Measurements from ENCODE around the gene AP3M1. TPM values are rescaled to one million over a fixed set of nuclear protein-coding genes. Genes with fewer than 3 reads are reported as not detected.

Gene AP3M1
- total RNA-seq, 1 donor from 2014 or later: 63.4 TPM

DNA sequence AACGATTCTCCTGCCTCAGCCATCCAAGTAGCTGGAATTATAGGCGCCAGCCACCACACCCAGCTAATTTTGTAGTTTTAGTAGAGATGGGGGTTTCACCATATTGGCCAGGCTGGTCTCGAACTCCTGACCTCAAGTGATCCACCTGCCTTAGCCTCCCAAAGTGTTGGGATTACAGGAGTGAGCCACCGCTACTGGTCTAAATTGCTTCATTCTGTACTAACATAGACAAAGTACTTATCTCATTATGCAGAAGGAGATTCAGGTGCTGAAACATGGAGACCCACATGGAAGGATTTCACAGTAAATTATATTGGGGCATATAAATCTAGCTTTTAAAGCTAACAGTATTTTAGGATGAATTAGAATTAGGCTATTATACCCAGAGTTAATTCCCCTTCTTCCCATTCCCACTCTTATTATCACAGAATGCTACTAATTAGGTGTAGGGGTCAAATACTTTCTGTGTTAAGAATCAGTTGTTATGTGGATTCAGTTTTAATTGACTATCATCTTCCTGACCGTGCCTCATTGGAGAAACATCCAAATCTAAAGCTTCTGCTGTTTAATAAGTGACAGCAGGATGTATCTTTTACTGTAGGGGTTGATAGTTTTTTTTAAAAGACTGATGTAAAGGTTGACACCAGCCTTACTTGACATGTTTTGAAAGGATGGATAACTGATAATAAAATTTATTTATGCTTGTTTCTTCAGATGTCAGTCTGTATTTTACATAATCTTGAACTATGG, 27.6 kb upstream of the AP3M1 start:
- H3K27me3 Mint-ChIP-seq (ENCODE audit: unreplicated experiment): peaks cover 2% of the 10 kb centered on the region
- no peak for DNase-seq
- no peaks in the 10 kb centered on the region for H3K9me3 Mint-ChIP-seq (ENCODE audit: unreplicated experiment)
- H3K4me3 Mint-ChIP-seq (ENCODE audit: unreplicated experiment): no peak overlapping the region
- TF ChIP-seq, protein P1, sequence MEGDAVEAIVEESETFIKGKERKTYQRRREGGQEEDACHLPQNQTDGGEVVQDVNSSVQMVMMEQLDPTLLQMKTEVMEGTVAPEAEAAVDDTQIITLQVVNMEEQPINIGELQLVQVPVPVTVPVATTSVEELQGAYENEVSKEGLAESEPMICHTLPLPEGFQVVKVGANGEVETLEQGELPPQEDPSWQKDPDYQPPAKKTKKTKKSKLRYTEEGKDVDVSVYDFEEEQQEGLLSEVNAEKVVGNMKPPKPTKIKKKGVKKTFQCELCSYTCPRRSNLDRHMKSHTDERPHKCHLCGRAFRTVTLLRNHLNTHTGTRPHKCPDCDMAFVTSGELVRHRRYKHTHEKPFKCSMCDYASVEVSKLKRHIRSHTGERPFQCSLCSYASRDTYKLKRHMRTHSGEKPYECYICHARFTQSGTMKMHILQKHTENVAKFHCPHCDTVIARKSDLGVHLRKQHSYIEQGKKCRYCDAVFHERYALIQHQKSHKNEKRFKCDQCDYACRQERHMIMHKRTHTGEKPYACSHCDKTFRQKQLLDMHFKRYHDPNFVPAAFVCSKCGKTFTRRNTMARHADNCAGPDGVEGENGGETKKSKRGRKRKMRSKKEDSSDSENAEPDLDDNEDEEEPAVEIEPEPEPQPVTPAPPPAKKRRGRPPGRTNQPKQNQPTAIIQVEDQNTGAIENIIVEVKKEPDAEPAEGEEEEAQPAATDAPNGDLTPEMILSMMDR (IDR thresholded peaks at IDR 0.05; ENCODE audit: partially characterized antibody, unreplicated experiment): no peak
- H3K27ac Mint-ChIP-seq (ENCODE audit: unreplicated experiment): no peak overlapping the region
- H3K36me3 Mint-ChIP-seq (ENCODE audit: unreplicated experiment): no peaks in the 10 kb centered on the region
- no peaks in the 10 kb centered on the region for H3K4me1 Mint-ChIP-seq (ENCODE audit: low read depth, unreplicated experiment)

GRCh38 chr10:74177140-74177677, 26.6 kb upstream of the AP3M1 start:
- TF ChIP-seq, protein P1 (IDR thresholded peaks at IDR 0.05; ENCODE audit: partially characterized antibody, unreplicated experiment): no peak
- DNase-seq: peak; percentile 25
- Mint-ChIP-seq H3K27ac (ENCODE audit: unreplicated experiment) (peak overlapping the region; percentile 43), H3K27me3 (ENCODE audit: unreplicated experiment) (no peaks in the 10 kb centered on the region), H3K36me3 (ENCODE audit: unreplicated experiment) (no peaks in the 10 kb centered on the region), H3K9me3 (ENCODE audit: unreplicated experiment) (no peaks in the 10 kb centered on the region), H3K4me3 (ENCODE audit: unreplicated experiment) (peak overlapping the region; percentile 91), H3K4me1 (ENCODE audit: low read depth, unreplicated experiment) (no peaks in the 10 kb centered on the region)

DNA sequence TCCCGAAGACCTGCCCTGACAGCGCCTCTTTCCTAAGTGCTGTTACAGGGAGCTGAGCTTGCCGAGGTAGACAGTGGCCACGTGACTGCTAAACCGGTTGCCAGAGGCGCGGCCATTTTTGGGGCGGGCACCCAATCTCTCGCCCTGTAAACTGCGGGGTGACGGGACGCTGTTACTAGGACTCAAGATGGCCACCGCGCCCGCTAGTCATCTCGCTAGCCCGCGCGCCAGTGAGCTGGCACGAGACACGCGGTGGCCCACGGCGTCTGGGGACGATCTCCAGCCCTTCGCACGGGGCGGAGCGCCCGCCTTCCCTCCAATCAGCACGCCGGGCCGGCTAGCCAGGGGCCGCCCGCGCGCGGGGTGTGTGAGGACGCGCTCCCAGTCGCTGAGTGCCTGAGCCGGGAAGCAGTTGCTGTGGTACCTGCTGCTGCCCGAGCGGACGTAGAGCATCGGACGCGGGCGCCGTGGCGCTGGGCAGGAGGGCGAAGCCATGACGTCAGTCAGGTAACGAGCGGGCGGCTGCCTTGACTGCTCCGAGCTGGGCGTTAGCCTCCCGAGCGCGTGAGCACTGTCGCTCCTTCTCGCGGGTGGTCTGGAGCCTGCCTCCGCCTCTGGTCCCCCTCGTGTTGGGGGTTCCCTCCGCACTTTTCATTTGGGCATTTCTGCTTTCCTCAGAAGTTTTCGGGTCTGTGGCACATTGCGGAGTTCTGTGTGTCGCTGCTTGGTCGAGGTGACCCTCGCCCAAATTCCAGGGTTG, 25.9 kb upstream of the AP3M1 start:
- TF ChIP-seq, protein P1 (IDR thresholded peaks at IDR 0.05; ENCODE audit: partially characterized antibody, unreplicated experiment): no peak
- no peaks in the 10 kb centered on the region for H3K36me3 Mint-ChIP-seq (ENCODE audit: unreplicated experiment)
- peak; percentile 93 for DNase-seq

DNA sequence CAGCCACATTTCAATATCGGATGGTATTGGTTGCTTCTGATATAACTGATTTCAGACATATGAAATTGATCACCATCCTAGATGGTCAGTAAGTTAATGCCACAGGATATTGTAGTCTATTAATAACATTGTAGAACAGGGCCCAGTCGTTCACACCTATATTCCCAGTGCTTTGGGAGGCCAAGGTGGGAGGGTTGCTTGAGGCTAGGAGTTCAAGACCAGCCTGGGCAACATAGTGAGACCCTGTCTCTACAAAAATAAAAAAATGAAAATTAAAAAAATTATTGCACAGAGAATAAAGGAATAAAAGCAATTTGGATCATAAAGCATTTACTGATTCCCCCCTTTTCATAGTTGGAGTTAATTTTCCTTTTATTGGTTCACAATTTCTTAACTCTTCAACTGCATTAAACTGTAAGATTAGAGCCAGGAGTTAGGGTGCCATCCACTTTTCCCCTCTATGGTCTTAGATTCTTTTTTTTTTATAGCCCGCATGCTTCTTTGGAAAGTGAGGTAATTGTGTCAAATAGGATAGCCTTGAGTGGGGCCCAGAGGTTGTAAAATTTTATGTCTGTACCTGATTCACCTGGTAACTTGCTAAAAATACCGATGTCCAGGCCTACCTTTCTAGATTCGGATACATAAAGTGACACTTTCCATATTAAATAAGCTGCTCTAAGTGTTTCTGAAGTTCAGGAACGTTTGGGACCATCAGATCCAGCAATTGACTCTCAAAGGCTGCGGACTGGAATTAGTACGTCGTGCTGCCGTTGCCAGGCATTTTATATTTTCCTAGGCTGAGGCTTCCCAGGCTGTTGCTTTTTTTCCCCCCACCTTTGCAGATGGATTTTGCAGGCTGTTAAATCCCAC, 25.1 kb upstream of the AP3M1 start:
- DNase-seq: no peak
- Mint-ChIP-seq H3K9me3 (ENCODE audit: unreplicated experiment) (no peaks in the 10 kb centered on the region), H3K4me1 (ENCODE audit: low read depth, unreplicated experiment) (no peaks in the 10 kb centered on the region), H3K4me3 (ENCODE audit: unreplicated experiment) (peak overlapping the region; percentile 91), H3K27ac (ENCODE audit: unreplicated experiment) (peak overlapping the region; percentile 67), H3K27me3 (ENCODE audit: unreplicated experiment) (no peaks in the 10 kb centered on the region), H3K36me3 (ENCODE audit: unreplicated experiment) (no peaks in the 10 kb centered on the region)
- TF ChIP-seq, protein P1 (IDR thresholded peaks at IDR 0.05; ENCODE audit: partially characterized antibody, unreplicated experiment): no peak

More for the DNA sequence above, 25.9 kb upstream of the AP3M1 start:
- Mint-ChIP-seq H3K27ac (ENCODE audit: unreplicated experiment) (peak overlapping the region; percentile 67), H3K4me3 (ENCODE audit: unreplicated experiment) (peak overlapping the region; percentile 91), H3K4me1 (ENCODE audit: low read depth, unreplicated experiment) (no peaks in the 10 kb centered on the region), H3K9me3 (ENCODE audit: unreplicated experiment) (no peaks in the 10 kb centered on the region), H3K27me3 (ENCODE audit: unreplicated experiment) (no peaks in the 10 kb centered on the region)
